Left lung (tissue), 10 donors: ENCODE data around the gene LIN37. TPM values are rescaled to one million over a fixed set of nuclear protein-coding genes. Genes with fewer than 3 reads are reported as not detected.

ENCODE experiments used
- ATAC-seq: fragments of 200-7000 bp; cut with Tn5 transposase; one replicate; pipeline ENCODE4 v1.9.1; 2020; ENCODE audit warnings: moderate library complexity
- DNase-seq, 4 donors: peaks; one replicate each; pipeline ENCODE4 v3.0.0-alpha.2; 2013 to 2020
- H3K27ac ChIP-seq, 2 donors: fragments of 200-600 bp; sonication (generic) in 1 of 2; one replicate each; pipeline versions ENCODE4 v1.5.0 to v1.8.0; 2020 to 2021
- H3K27me3 ChIP-seq, 2 donors: fragments of 200-600 bp; sonication (generic) in 1 of 2; one replicate each; pipeline versions ENCODE4 v1.5.0 to v1.8.0; 2020 to 2021
- H3K36me3 ChIP-seq, 2 donors: fragments of 200-600 bp; sonication (generic) in 1 of 2; one replicate each; pipeline versions ENCODE4 v1.5.0 to v1.8.0; 2020 to 2021
- H3K4me1 ChIP-seq, 2 donors: fragments of 200-600 bp; one replicate each; pipeline ENCODE4 v1.8.0; 2021
- H3K4me3 ChIP-seq, 2 donors: fragments of 200-600 bp; sonication (generic) in 1 of 2; one replicate each; pipeline versions ENCODE4 v1.5.0 to v1.8.0; 2020 to 2021; ENCODE audit warnings: mild to moderate bottlenecking in 1 of 2
- H3K9me3 ChIP-seq, 2 donors: fragments of 200-600 bp; sonication (generic) in 1 of 2; one replicate each; pipeline versions ENCODE4 v1.5.0 to v1.8.0; 2020 to 2021
- CTCF ChIP-seq, 2 donors: fragments of 200-600 bp; sonication (generic) in 1 of 2; IDR thresholded peaks; one replicate each; pipeline versions ENCODE4 v1.5.0 to v1.8.0; 2021; ENCODE audit warnings: antibody characterized with exemption in 2 of 2
- intact Hi-C, 2 donors: fragments of 100-400 bp; cut with DNase I; formaldehyde crosslinking; loops; one replicate each; pipeline versions ENCODE4 v1.11.2 to v1.14.2; 2022
- polyA plus RNA-seq, 6 donors: library from polyadenylated mRNA; unstranded; fragments of 120-200 nt; gene quantifications; one replicate each; pipeline ENCODE4 v1.2.1, GENCODE V29; 2013; ENCODE audit not compliant: insufficient read length in 6 of 6
- total RNA-seq, 2 donors: library from RNA; stranded (reverse); fragmentation: NEBNext Ultra II Directional; extraction: Animal tissue kit (Norgen Biotek cat#: 25700); gene quantifications; one replicate each; pipeline ENCODE4 v1.2.1, GENCODE V29; 2021
- donor health status: DM: no; HTN: yes; CAD: no.
- donor health status: DM: no; HTN: no; CAD: no.

The LIN37 gene
- total and polyA plus RNA-seq, 8 donors, result 6.6 to 14.5 (median 11.8) TPM

GRCh38 chr19:35708391-35708790 lies 40.0 kb upstream of the LIN37 start:
- ATAC-seq, result no peak
- H3K27me3 ChIP-seq, result peaks cover 0 to 68% of the 10 kb centered on the region in 2 donors
- H3K36me3 ChIP-seq, result no peaks in the 10 kb centered on the region
- peak in 1 of 4 donors; percentile 49 for DNase-seq
- TF ChIP-seq CTCF (IDR thresholded peaks at IDR 0.05), result no peak
- no peak overlapping the region for H3K4me3 ChIP-seq
- no peaks in the 10 kb centered on the region for H3K9me3 ChIP-seq
- intact Hi-C loops, result no loop called here
- H3K27ac ChIP-seq, result no peak overlapping the region
- H3K4me1 ChIP-seq, result no peaks in the 10 kb centered on the region

- no peaks in the 10 kb centered on the region for H3K9me3 ChIP-seq
- H3K27me3 ChIP-seq, result peaks cover 0 to 42% of the 10 kb centered on the region in 2 donors
- no peak for DNase-seq
- no peak for TF ChIP-seq CTCF (IDR thresholded peaks at IDR 0.05)
- no peak overlapping the region for H3K4me3 ChIP-seq
- intact Hi-C loops, result no loop called here
- H3K4me1 ChIP-seq, result peaks cover 6 to 7% of the 10 kb centered on the region in 2 donors
- no peak overlapping the region for H3K27ac ChIP-seq
- ATAC-seq, result no peak
- no peaks in the 10 kb centered on the region for H3K36me3 ChIP-seq
These were observed 37.3 kb upstream of the LIN37 start for GRCh38 chr19:35710784-35711723.

- Histone ChIP-seq H3K36me3 (no peaks in the 10 kb centered on the region), H3K9me3 (no peaks in the 10 kb centered on the region), H3K4me3 (no peak overlapping the region), H3K27ac (no peak overlapping the region), H3K4me1 (peaks cover 7 to 16% of the 10 kb centered on the region in 2 donors), H3K27me3 (peaks cover 0 to 25% of the 10 kb centered on the region in 2 donors)
- intact Hi-C loops, result no loop called here
- ATAC-seq, result no peak
- no peak for DNase-seq
- no peak for TF ChIP-seq CTCF (IDR thresholded peaks at IDR 0.05)
These were observed 35.5 kb upstream of the LIN37 start for GRCh38 chr19:35712567-35713505.

- no peaks in the 10 kb centered on the region for H3K36me3 ChIP-seq
- peaks cover 7 to 19% of the 10 kb centered on the region in 2 donors for H3K4me1 ChIP-seq
- no peak for DNase-seq
- intact Hi-C loops, result no loop called here
- H3K4me3 ChIP-seq, result no peak overlapping the region
- no peak for TF ChIP-seq CTCF (IDR thresholded peaks at IDR 0.05)
- ATAC-seq, result no peak
- no peaks in the 10 kb centered on the region for H3K9me3 ChIP-seq
- no peak overlapping the region for H3K27ac ChIP-seq
- H3K27me3 ChIP-seq, result peaks cover 0 to 19% of the 10 kb centered on the region in 2 donors
These were observed 34.9 kb upstream of the LIN37 start for GRCh38 chr19:35713506-35713850.
